ENCODE measurements around the gene VNN1. TPM values are rescaled to one million over a fixed set of nuclear protein-coding genes. Genes with fewer than 3 reads are reported as not detected.

The VNN1 gene
- total RNA-seq, 1 donor from 2014 or later, result 10.1 TPM

DNA sequence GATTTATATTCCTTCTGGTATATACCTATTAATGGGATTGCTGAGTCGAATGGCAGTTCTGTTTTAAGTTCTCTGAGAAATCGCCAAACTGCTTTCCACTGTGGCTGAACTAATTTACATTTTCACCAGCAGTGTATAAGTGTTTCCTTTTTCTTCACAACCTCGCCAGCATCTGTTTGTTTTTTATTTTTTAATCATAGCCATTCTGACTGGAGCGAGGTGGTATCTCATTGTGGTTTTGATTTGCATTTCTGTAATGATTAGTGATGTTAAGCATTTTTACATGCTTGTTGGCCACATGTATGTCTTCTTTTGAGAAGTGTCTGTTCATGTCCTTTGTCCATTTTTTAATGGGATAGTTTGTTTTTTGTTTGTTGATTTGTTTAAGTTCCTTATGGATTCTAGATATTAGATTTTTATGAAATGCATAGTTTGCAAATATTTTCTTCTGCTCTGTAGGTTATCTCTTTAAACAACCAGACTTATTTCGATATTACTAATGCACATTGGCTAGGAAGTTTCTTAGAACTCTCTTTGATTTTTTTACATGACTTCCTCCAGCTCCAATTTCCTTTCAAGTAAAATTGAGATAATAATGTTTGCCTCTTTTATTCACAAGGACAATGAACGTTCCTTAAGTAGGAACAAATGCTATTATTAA lies 12.2 kb upstream of the VNN1 start:
- intact Hi-C loops (cut with DNase I), result no loop called here
- H3K9me3 ChIP-seq, result no peaks in the 10 kb centered on the region
- ATAC-seq (no peak), DNase-seq (no peak)
- TF ChIP-seq, protein P1, sequence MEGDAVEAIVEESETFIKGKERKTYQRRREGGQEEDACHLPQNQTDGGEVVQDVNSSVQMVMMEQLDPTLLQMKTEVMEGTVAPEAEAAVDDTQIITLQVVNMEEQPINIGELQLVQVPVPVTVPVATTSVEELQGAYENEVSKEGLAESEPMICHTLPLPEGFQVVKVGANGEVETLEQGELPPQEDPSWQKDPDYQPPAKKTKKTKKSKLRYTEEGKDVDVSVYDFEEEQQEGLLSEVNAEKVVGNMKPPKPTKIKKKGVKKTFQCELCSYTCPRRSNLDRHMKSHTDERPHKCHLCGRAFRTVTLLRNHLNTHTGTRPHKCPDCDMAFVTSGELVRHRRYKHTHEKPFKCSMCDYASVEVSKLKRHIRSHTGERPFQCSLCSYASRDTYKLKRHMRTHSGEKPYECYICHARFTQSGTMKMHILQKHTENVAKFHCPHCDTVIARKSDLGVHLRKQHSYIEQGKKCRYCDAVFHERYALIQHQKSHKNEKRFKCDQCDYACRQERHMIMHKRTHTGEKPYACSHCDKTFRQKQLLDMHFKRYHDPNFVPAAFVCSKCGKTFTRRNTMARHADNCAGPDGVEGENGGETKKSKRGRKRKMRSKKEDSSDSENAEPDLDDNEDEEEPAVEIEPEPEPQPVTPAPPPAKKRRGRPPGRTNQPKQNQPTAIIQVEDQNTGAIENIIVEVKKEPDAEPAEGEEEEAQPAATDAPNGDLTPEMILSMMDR (IDR thresholded peaks at IDR 0.05), result no peak
- H3K27me3 ChIP-seq, result no peaks in the 10 kb centered on the region
- H3K36me3 ChIP-seq, result no peaks in the 10 kb centered on the region
- no peak overlapping the region for H3K4me3 ChIP-seq
- H3K27ac ChIP-seq, result no peak overlapping the region
- H3K4me1 ChIP-seq, result peaks cover 10% of the 10 kb centered on the region

DNA sequence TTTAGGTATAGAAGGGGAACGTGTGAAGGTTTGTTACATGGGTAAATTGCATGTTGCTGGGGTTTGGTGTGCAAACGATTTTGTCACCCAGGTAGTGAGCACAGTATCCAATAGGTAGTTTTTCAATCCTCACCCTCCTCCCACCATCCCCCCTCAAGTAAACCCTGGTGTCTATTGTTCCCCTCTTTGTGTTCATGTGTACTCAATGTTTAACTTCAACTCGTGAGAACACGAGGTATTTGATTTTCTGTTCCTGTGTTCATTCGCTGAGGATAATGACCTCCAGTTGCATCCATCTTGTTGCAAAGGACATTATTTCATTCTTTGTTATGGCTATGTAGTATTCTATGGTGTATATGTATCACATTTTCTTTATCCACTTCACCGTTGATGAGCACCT lies 11.6 kb upstream of the VNN1 start:
- intact Hi-C loops (cut with DNase I), result no loop called here
- TF ChIP-seq, protein P1 (IDR thresholded peaks at IDR 0.05), result no peak
- DNase-seq (no peak), ATAC-seq (no peak)
- Histone ChIP-seq H3K9me3 (no peaks in the 10 kb centered on the region), H3K27me3 (no peaks in the 10 kb centered on the region), H3K36me3 (no peaks in the 10 kb centered on the region), H3K27ac (no peak overlapping the region), H3K4me1 (peaks cover 4% of the 10 kb centered on the region), H3K4me3 (no peak overlapping the region)

DNA sequence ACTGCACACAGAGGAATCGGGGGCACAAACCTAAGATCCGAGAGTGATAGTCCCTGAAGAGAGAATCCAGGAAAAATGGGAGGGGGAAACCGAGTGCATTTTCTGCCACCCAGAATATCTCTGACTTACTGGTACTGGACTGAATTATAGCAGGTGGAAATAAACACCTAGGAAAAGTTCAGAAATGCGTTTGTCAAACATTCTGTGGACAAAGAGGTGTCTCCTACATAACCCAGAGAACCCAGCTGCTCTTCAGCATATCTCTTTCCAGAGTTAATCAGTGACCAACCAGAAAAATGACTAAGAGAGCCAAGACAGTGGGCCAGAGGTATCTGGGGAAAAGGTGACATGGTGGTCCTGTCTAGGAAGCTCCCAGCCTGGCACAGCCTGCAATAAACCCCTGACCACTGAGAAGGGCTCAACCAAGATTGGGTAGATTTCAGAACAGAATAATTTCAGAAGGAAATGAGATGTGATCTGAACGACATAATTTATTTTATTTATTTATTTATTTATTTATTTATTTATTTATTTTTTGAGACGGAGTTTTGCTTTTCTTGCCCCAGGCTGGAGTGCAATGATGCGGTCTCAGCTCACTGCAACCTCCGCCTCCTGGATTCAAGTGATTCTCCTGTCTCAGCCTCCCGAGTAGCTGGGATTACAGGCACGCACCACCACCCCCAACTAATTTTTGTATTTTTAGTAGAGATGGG lies 6.0 kb upstream of the VNN1 start:
- DNase-seq (no peak), ATAC-seq (no peak)
- H3K4me1 ChIP-seq, result no peaks in the 10 kb centered on the region
- no peaks in the 10 kb centered on the region for H3K27me3 ChIP-seq
- intact Hi-C loops (cut with DNase I), result no loop called here
- H3K9me3 ChIP-seq, result no peaks in the 10 kb centered on the region
- H3K4me3 ChIP-seq, result no peak overlapping the region
- no peak overlapping the region for H3K27ac ChIP-seq
- H3K36me3 ChIP-seq, result no peaks in the 10 kb centered on the region
- TF ChIP-seq, protein P1 (IDR thresholded peaks at IDR 0.05), result no peak

DNA sequence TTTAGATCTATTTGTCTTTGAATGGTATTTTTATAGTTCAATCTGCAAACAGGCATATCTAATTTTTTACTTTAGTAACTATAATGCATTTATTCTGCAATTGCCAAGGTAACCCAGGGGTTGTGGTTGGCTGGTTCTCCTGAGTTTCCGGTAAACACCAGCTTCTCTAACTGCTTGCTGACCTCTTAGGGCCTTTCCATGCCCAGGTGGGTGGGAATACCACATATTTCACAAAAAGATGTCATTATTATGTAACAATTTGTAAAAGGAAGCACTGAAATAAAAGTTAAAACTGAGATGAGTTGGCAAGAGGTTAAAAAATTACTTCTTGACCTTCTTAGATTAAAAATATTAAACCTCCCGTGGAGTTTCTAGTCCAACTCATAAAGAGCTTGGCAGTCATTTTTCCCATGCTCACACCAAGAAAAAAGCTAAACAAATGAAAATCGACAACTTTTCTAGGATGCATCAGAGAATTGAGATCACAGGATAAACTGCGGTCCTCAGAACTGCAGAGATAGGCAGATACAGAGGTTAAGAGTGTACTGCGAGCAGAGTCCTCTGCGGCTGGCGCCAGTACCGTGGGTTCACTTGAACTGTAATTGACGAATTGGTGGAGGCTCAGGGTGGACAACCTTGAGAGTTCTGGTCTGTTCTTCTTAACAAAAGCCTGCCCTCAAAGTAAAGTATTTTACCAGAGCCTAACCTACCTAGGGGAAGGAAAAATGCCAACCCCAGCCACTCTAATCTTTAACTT lies 2.2 kb upstream of the VNN1 start:
- Histone ChIP-seq H3K27ac (no peak overlapping the region), H3K9me3 (no peaks in the 10 kb centered on the region), H3K27me3 (no peaks in the 10 kb centered on the region), H3K4me1 (no peaks in the 10 kb centered on the region), H3K4me3 (no peak overlapping the region), H3K36me3 (no peaks in the 10 kb centered on the region)
- ATAC-seq, result no peak
- no peak for DNase-seq
- TF ChIP-seq, protein P1 (IDR thresholded peaks at IDR 0.05), result no peak
- intact Hi-C loops (cut with DNase I), result no loop called here

DNA sequence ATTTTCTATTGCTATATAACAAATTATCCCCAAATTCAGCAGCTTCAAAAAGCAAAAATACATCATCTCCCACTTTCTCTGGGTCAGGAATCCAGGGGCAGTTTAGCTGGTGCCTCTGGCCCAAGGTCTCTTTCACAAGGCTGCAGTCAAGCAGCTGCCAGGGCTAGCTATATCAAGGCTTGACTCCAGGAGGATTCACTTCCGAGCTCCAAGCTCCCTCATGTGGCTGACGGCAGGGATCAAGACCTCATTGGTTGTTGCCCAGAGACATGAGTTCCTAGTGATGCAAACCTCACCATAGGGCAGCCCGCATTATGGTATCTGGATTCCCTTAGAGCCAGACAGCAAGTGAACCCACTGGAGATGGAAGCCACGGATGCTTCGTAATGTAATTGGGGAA lies 1.3 kb upstream of the VNN1 start:
- Histone ChIP-seq H3K27me3 (no peaks in the 10 kb centered on the region), H3K9me3 (no peaks in the 10 kb centered on the region), H3K27ac (no peak overlapping the region), H3K4me3 (no peak overlapping the region), H3K4me1 (no peaks in the 10 kb centered on the region), H3K36me3 (no peaks in the 10 kb centered on the region)
- no peak for DNase-seq
- intact Hi-C loops (cut with DNase I), result no loop called here
- peak; percentile 34 for ATAC-seq
- TF ChIP-seq, protein P1 (IDR thresholded peaks at IDR 0.05), result peak; percentile 18

Measured in upper lobe of right lung (tissue), 1 donor.